GM19328 (cell line): ENCODE measurements around the gene GP5.

Experiments used
- ATAC-seq: cut with Tn5 transposase; IDR thresholded peaks from one replicate; pipeline ENCODE4 v1.9.1; 2021; ENCODE audit warnings: mild to moderate bottlenecking, moderate library complexity; ENCODE audit not compliant: unreplicated experiment

The GP5 gene

GRCh38 chr3:194377708-194378107 lies 21.4 kb downstream of the GP5 start:
- ATAC-seq: no peak

GRCh38 chr3:194376241-194376560 lies 22.9 kb downstream of the GP5 start:
- ATAC-seq: no peak

- ATAC-seq: no peak
Measured at GRCh38 chr3:194375473-194376240, 23.4 kb downstream of the GP5 start.

GRCh38 chr3:194374935-194375334 lies 24.1 kb downstream of the GP5 start:
- ATAC-seq: no peak

GRCh38 chr3:194373899-194374298 lies 25.2 kb downstream of the GP5 start:
- ATAC-seq: no peak

GRCh38 chr3:194373028-194373427 lies 26.0 kb downstream of the GP5 start:
- ATAC-seq: no peak

GRCh38 chr3:194370753-194371152 lies 28.3 kb downstream of the GP5 start:
- no peak for ATAC-seq

- ATAC-seq: no peak
Measured at GRCh38 chr3:194369522-194370279, 29.4 kb downstream of the GP5 start, which contains the start of gene LRRC15. Gene LRRC15, minus strand, starts transcription at chr3:194369743. Its CDS starts 8,700 bp downstream, at chr3:194361043.

- ATAC-seq: no peak
Measured at GRCh38 chr3:194368918-194369317, 30.1 kb downstream of the GP5 start.

GRCh38 chr3:194367992-194368841 lies 30.8 kb downstream of the GP5 start:
- no peak for ATAC-seq

GRCh38 chr3:194365978-194366490 lies 33.0 kb downstream of the GP5 start:
- ATAC-seq: no peak

GRCh38 chr3:194365526-194365925 lies 33.5 kb downstream of the GP5 start:
- no peak for ATAC-seq

- ATAC-seq: no peak
Measured at GRCh38 chr3:194364652-194365434, 34.2 kb downstream of the GP5 start.

- no peak for ATAC-seq
Measured at GRCh38 chr3:194364314-194364651, 34.8 kb downstream of the GP5 start.

- no peak for ATAC-seq
Measured at GRCh38 chr3:194360568-194360967, 38.5 kb downstream of the GP5 start.

- no peak for ATAC-seq
Measured at GRCh38 chr3:194357681-194358080, 41.4 kb downstream of the GP5 start.

- ATAC-seq: no peak
Measured at GRCh38 chr3:194355379-194355778, 43.7 kb downstream of the GP5 start.

GRCh38 chr3:194354315-194354714 lies 44.8 kb downstream of the GP5 start:
- no peak for ATAC-seq

- ATAC-seq: no peak
Measured at GRCh38 chr3:194352667-194353246, 46.3 kb downstream of the GP5 start.

- ATAC-seq: no peak
Measured at GRCh38 chr3:194351952-194352536, 47.0 kb downstream of the GP5 start.
